Left lung (tissue), 10 donors: ENCODE results near the gene AJM1. TPM values are rescaled to one million over a fixed set of nuclear protein-coding genes. Genes with fewer than 3 reads are reported as not detected.
A peak's percentile ranks its signal among the peaks of the same experiment; 100 is the strongest.
"Not testable (repeated sequence)": the region's sequence is repeated elsewhere in the genome, so short reads cannot be mapped to it uniquely, and the experiment has no call there.

Source experiments
- ATAC-seq: fragments of 200-7000 bp; cut with Tn5 transposase; one replicate; pipeline ENCODE4 v1.9.1; 2020; ENCODE audit warnings: moderate library complexity
- DNase-seq, 4 donors: peaks; one replicate each; pipeline ENCODE4 v3.0.0-alpha.2; 2013 to 2020
- H3K27ac ChIP-seq, 2 donors: fragments of 200-600 bp; sonication (generic) in 1 of 2; one replicate each; pipeline versions ENCODE4 v1.5.0 to v1.8.0; 2020 to 2021
- H3K27me3 ChIP-seq, 2 donors: fragments of 200-600 bp; sonication (generic) in 1 of 2; one replicate each; pipeline versions ENCODE4 v1.5.0 to v1.8.0; 2020 to 2021
- H3K36me3 ChIP-seq, 2 donors: fragments of 200-600 bp; sonication (generic) in 1 of 2; one replicate each; pipeline versions ENCODE4 v1.5.0 to v1.8.0; 2020 to 2021
- H3K4me1 ChIP-seq, 2 donors: fragments of 200-600 bp; one replicate each; pipeline ENCODE4 v1.8.0; 2021
- H3K4me3 ChIP-seq, 2 donors: fragments of 200-600 bp; sonication (generic) in 1 of 2; one replicate each; pipeline versions ENCODE4 v1.5.0 to v1.8.0; 2020 to 2021; ENCODE audit warnings: mild to moderate bottlenecking in 1 of 2
- H3K9me3 ChIP-seq, 2 donors: fragments of 200-600 bp; sonication (generic) in 1 of 2; one replicate each; pipeline versions ENCODE4 v1.5.0 to v1.8.0; 2020 to 2021
- CTCF ChIP-seq, 2 donors: fragments of 200-600 bp; sonication (generic) in 1 of 2; IDR thresholded peaks; one replicate each; pipeline versions ENCODE4 v1.5.0 to v1.8.0; 2021; ENCODE audit warnings: antibody characterized with exemption in 2 of 2
- intact Hi-C, 2 donors: fragments of 100-400 bp; cut with DNase I; formaldehyde crosslinking; loops; one replicate each; pipeline versions ENCODE4 v1.11.2 to v1.14.2; 2022
- polyA plus RNA-seq, 6 donors: library from polyadenylated mRNA; unstranded; fragments of 120-200 nt; gene quantifications; one replicate each; pipeline ENCODE4 v1.2.1, GENCODE V29; 2013; ENCODE audit not compliant: insufficient read length in 6 of 6
- total RNA-seq, 2 donors: library from RNA; stranded (reverse); fragmentation: NEBNext Ultra II Directional; extraction: Animal tissue kit (Norgen Biotek cat#: 25700); gene quantifications; one replicate each; pipeline ENCODE4 v1.2.1, GENCODE V29; 2021
- donor health status: DM: no; HTN: yes; CAD: no.
- donor health status: DM: no; HTN: no; CAD: no.

The AJM1 gene
- total and polyA plus RNA-seq, 8 donors = 0.59 to 2.6 (median 1.2) TPM

GRCh38 chr9:136835162-136835931, 6.9 kb upstream of the AJM1 start:
- Histone ChIP-seq H3K36me3 (peaks cover 0 to 87% of the 10 kb centered on the region in 2 donors), H3K27ac (no peak overlapping the region), H3K9me3 (no peaks in the 10 kb centered on the region), H3K27me3 (no peaks in the 10 kb centered on the region), H3K4me1 (no peaks in the 10 kb centered on the region), H3K4me3 (no peak overlapping the region)
- intact Hi-C loops = no loop called here
- ATAC-seq = no peak
- peak in 1 of 4 donors; percentile 68 for DNase-seq
- TF ChIP-seq CTCF (IDR thresholded peaks at IDR 0.05) = no peak

- Histone ChIP-seq H3K9me3 (no peaks in the 10 kb centered on the region), H3K27ac (no peak overlapping the region), H3K4me1 (peaks cover 0 to 2% of the 10 kb centered on the region in 2 donors), H3K36me3 (peaks cover 0 to 86% of the 10 kb centered on the region in 2 donors), H3K4me3 (no peak overlapping the region), H3K27me3 (no peaks in the 10 kb centered on the region)
- DNase-seq = peak in 1 of 4 donors; percentile 47
- intact Hi-C loops = no loop called here
- no peak for TF ChIP-seq CTCF (IDR thresholded peaks at IDR 0.05)
- ATAC-seq = no peak
Observed at GRCh38 chr9:136835932-136836904, 6.1 kb upstream of the AJM1 start.

GRCh38 chr9:136837146-136837855, 5.0 kb upstream of the AJM1 start:
- Histone ChIP-seq H3K9me3 (no peaks in the 10 kb centered on the region), H3K27me3 (no peaks in the 10 kb centered on the region), H3K4me1 (peaks cover 10% of the 10 kb centered on the region in 2 donors), H3K27ac (no peak overlapping the region), H3K36me3 (peaks cover 0 to 75% of the 10 kb centered on the region in 2 donors), H3K4me3 (no peak overlapping the region)
- no peak for TF ChIP-seq CTCF (IDR thresholded peaks at IDR 0.05)
- DNase-seq = peak in 1 of 4 donors; percentile 62
- no peak for ATAC-seq
- intact Hi-C loops = no loop called here

- peaks cover 0 to 69% of the 10 kb centered on the region in 2 donors for H3K36me3 ChIP-seq
- H3K4me3 ChIP-seq, intact Hi-C loops, H3K9me3 ChIP-seq, H3K27ac ChIP-seq, ATAC-seq, H3K27me3 ChIP-seq: not testable (repeated sequence)
- peak in 1 of 4 donors; percentile 61 for DNase-seq
- H3K4me1 ChIP-seq = peaks cover 13 to 16% of the 10 kb centered on the region in 2 donors
Observed at GRCh38 chr9:136837856-136838277, 4.4 kb upstream of the AJM1 start.
